Activated gamma-delta T cell treated with anti-CD3 and anti-CD28 coated beads, Interleukin-2, amount 50 U/mL, for 16 hours (primary cell): Measurements from ENCODE around the gene SELENOW.
"Not testable (repeated sequence)": the region's sequence is repeated elsewhere in the genome, so short reads cannot be mapped to it uniquely, and the experiment has no call there.

Experiments
- DNase-seq: peaks from one replicate; pipeline ENCODE4 v3.0.0-alpha.2; 2020; ENCODE audit warnings: low read depth

SELENOW gene

DNA sequence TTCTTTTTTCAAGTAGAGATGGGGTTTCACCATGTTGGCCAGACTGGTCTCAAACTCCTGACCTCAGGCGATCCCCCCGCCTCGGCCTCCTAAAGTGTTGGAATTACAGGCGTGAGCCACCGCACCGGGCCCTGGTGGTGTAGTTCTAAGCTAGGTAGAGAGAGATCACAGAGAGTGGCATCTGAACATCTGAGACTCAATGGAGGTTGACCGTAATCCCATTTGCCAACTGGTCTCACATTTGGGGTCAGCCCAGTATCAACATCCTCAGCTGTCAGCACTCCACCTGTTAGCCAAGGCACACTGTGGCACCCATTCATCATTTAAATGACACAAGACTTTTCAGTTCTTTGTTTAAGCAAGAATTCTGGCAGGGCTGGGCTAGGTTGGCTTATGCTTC, 8.1 kb downstream of the SELENOW start:
- no peak for DNase-seq

DNA sequence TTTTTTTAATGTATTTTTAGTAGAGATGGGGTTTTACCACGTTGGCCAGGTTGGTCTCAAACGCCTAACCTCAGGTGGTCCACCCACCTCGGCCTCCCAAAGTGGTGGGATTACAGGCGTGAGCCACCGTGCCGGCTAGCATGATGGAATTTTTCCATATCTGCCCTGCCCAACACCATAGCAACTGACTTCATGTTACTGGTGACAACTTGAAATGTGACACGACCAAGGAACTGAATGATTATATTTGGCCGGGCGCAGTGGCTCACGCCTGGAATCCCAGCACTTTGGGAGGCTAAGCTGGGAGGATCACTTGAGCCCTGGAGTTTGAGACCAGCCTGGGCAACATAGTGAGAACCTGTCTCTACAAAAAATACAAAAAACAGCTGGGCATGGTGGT, 8.8 kb downstream of the SELENOW start:
- DNase-seq: not testable (repeated sequence)

DNA sequence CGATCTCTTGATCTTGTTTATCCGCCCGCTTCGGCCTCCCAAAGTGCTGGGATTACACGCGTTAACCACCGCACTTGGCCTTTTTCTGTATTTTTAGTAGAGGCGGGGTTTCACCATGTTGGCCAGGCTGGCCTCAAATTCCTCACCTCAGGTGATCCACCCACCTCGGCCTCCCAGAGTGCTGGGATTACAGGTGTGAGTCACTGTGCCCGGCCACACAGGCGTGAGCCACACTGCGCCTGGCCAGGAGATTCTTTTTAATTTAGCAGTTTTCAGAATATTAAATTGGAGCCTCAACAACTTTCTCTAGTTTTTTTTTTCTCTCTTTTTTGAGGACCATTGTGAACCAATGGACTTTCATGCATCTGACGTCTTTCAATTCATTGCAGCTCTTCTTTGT, 11.3 kb downstream of the SELENOW start:
- DNase-seq: not testable (repeated sequence)

DNA sequence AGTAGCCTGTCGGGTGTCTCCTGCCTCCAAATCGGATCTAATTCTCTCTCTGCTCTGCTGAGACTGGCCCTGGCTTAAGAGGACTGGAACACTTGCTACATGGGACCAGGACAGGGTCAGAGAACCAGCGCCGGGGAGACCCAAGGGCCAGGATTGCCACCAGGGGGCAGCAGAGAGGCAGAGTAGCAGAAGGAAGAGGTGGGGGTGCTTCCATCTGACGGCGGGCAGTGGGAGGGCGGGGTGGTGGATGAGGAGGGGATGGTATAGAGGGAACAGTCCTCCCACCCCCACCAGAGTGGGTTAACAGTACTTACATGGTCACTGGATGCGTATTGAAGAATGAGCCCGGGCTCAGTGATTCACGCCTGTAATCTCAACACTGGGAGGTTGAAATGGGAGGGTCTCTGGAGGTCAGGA, 11.9 kb downstream of the SELENOW start:
- DNase-seq: peak; percentile 79

DNA sequence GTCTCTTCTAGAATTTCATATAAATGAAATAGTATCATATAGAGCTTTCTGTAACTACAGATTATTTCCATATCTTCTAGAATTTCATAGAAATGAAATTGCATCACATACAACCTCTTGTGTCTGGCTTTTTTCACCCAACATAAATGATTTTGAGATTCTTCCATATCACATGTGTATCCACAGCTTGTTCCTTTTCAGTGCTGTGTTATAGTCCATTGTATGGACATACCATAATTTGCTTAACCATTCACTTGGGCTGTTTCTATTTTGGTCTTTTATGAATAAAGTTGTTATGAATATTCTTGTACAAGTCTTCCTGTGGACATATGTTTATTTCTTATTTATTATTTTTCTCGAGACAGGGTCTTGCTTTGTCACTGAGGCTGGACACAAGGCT, 14.1 kb downstream of the SELENOW start:
- no peak for DNase-seq

DNA sequence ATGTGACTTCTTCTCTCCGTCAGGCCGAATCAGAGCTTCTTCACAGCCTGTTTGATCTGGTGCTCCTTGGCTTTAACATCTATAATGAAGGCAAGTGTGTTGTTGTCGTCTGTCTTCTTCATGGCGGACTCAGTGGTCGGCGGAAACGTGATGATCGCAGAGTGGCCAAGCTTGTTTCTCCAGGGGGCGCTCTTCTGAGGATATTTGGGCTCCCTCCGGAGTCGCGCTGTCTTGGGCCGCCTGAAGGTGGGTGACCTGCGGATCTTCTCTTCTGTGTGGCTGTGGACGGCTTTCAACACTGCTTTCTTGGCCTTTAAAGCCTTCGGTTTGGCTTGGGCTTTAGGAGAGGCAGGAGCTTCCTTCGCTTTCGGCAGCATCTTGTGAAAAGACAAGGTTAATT, 16.0 kb downstream of the SELENOW start:
- no peak for DNase-seq

DNA sequence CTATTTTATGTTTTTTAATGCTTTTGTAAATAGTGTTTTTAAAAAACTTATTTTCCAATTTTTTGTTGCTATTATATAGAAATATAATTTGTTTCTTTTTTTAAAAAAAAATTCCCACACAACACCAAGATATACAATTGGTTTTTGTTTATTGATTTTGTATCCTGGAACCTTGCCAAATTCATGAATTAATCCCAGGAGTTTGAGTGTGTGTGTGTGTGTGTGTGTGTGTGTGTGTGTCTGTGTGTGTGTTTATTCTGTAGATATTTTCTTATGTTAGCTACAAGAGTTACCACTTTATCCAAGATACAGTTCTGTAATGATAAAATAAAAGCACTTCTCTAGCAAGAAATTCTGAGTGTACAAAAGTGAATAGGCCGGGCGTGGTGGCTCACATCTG, 18.3 kb downstream of the SELENOW start:
- no peak for DNase-seq

DNA sequence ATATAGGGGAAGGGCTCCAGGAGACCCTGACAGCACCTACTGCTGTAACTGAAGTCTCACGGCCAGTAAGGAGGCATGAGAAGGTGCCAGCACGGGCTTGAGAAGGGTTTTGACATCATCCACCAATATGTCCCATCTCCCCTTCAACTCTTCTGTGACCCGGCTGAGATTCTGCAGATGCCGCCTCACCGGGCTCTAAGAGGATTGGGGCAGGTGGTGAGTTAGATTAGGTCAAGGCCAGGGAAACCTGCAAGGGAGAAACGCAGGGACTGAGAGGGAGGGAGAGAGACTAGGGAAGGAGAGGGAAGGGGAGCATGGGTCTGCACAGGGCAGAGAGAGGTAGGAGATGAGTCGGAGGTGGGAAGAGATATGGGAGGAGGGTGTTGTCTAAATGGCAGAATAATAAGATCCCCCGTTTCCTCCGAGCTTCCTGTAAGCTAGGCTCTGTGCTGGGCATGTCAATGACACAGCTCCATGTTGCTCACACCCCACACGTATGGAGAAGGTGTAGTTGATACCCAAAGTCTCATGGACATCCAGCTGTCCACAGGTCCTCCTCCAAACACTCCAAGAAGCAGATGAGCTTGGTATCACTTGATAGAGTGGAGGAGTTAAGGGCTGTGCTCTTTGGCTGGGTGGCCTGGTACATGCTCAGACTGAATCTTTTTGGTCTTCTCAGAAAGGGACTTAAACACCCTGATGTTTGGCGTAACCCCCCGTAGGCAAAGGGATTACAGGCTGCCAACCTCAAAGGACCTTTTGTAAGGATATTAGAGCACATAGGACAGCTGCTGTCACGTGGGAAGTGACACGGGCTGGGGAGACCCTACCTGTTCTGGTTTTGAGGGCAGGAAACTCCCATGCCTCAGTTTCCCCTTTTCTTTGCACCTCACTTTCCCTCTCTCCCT, 19.7 kb downstream of the SELENOW start:
- no peak for DNase-seq

DNA sequence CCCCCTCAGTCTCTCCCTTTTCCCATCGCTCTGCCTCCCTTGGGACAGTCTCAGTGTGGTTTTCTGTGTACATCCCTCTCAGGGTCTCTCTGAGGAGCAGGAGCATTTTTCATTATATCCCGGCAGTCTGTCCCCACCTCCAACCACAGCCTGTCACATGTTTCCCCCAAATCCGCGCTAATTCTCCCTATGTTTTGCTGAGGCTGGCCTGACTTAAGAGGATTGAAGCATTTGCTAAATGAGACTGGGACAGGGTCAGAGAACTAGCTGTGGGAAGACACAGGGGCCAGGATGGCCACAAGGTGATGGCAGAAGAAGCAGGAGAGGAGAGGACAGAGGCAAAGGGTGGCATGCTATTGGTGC, 20.4 kb downstream of the SELENOW start:
- DNase-seq: no peak

DNA sequence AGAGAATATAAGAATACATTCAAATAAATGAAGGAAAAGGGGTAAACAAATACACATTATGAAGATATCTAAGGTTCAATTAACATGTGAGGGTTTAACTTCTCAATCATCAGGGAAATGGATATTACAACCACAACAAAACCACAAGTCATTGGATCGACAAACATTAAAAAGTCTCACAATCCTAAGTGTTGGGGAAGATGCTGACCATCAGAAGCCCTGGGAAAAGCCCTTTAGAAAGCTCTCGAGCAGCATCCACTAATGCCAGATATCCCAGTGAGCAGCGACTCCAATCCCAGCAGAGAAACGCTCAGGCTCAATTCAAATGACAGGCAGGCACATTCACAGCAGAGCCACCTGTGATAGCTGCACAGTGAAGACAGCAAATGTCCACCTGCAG, 22.8 kb downstream of the SELENOW start:
- DNase-seq: no peak

DNA sequence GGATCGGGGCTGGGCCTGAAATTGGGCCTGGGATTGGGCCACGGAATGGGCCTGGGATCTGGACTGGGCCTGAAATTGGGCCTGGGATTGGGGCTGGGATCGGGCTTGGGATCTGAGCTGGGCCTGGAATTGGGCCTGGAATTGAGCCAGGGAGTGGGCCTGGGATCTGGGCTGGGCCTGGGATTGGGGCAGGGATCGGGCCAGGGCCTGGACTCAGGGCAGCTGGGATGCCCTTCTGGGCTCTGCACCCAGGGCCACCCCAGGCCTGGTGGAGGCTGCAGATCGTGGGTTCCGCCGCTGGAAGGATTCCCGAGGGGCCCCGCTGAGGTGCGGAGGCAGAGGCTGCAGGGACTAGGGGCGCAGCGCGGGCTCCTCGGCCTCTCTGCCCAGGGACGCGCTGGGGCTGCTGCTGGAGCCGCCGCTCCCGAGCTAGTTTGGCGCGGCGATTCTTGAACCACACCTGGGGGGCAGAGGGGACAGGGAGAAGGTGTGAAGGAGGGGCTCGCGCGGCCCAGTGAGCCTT, 24.1 kb downstream of the SELENOW start:
- no peak for DNase-seq

DNA sequence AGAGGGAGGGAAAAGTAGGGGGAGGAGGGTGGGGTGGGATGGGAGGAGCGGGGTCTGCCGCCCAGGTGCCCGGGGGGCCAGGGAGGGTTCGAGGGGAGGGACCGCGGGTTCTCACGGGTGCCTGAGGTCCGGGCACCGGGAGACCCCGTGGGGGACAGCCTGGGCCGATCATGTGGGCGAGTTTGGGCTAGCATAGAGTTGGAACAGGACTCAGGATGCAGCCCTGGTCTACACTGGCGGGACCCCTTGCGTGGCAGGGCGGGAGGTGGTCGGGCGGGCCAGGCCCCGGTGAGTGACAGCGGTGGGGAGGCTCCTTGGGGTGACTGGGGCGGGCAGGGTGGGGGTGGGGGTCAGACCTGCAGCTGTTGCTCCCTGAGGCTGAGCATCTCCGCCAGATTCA, 24.6 kb downstream of the SELENOW start:
- DNase-seq: not testable (repeated sequence)

DNA sequence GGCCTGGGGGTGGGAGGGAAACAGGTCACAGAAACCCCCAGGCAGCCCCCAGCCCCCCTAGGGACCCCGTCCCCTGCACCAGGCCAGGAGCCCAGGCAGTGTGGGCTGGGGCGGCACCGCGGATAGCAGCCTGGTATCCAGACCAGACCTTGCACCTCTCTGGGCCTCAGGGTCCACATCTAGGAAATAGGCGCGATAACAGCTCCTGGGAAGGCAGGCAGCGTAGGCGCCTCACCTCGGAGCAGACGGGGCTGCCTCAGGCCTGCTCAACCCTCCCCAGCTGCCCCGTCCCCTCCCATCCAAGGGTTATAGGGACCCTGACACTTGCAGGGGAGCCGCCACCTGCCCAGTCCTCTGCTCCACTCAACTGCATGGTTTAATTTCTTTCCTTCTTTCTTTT, 25.2 kb downstream of the SELENOW start:
- not testable (repeated sequence) for DNase-seq

DNA sequence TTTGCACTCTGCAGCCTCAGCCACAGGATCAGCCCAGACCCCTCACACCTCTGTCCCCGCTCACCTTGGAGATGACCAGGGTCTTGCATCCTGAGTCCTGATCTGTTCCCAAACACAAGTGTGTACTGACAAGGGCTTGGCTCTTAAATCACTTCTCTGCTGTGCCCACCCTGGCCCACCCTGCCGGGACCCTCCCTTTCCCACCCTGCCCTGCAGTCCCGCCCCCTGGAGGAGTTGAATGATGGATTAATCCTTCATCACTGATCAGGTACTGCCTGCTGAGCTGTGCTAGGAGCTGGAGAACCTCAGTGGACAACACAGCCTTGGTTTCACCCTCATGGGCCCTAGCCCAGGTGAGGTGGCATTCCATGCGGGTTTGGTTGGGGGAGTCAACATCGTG, 25.9 kb downstream of the SELENOW start, which contains the start of gene TPRX1:
Gene TPRX1, minus strand, starts transcription at position 101 of the 400 bp plus-strand sequence. Its CDS starts 12 bp downstream, at position 89.
- not testable (repeated sequence) for DNase-seq

DNA sequence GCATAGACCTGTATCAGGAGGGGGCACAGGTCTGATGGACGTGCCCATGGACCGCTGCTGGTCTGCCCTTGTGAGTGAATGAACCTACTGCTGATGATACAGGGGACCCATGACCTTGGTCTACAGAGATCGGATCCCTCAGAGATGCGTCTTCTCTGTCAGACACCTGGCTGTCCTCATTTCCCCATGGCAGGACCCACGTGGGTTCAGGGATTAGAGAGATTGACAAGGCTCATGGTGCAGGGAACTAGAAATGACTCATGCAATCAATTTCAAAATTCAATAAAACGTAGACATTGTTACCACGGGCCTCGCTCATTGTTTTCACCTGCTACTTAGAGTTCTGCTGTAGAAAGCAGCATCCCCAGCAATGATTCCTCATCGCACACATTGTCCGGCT, 26.8 kb downstream of the SELENOW start:
- DNase-seq: no peak

DNA sequence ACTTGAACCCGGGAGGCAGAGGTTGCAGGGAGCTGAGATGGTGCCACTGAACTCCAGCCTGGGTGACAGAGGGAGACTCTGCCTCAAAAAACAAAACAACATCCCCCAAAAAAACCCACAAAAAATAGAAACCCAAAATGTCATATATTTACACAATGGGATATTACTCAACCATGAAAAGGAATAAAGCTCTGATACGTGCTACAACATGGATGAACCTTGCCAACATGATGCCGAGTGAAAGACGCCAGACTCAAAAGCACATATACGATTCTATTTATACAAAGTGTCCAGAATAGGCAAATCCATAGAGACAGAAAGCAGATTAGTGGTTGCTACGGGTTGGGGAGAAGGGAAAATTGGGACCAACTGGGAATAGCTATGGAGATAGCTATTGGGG, 27.9 kb downstream of the SELENOW start:
- DNase-seq: no peak

DNA sequence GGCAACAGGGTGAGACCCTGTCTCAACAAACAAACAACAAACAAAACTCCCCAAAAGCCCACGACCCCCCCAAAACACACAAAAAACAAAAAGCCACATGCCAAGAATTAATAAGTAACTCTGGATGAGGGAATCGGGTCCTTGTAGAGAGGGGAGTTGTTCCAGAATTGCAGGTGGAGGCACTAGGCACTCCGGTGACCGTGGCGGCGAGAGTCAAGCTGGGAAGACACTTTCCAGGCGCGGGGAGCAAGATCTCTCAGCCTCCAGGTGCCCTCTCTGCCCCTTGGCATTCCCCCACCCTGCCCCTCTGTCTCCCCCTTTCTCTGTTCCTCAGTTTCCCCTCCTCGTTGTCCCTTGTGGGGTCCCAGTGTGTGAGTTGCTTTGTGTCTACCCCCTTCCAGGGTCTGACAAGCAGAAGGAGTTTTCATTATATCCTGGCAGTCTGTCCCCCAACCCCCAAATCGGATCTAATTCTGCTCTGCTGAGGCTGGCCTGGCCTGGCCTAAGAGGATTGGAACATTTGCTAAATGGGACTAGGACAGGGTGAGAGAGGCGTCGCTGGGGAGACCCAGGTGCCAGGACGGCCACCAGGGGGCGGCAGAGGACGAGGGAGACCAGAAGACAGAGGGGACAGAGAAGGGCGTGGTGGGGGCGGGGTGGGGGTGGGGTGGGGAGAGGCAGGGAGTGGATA, 34.9 kb downstream of the SELENOW start:
- peak; percentile 70 for DNase-seq

DNA sequence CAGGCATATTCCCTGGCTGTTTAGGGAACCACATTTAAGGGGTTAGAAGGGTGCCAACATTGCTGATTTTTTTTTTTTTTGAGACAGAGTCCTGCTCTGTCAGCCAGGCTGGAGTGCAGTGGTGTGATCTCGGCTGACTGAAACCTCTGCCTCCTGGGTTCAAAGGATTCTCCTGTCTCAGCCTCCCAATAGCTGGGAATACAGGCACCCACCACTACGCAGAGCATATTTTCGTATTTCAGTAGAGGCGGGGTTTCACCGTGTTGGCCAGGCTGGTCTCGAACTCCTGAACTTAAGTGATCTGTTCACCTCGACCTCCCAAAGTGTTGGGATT, 35.5 kb downstream of the SELENOW start:
- no peak for DNase-seq

DNA sequence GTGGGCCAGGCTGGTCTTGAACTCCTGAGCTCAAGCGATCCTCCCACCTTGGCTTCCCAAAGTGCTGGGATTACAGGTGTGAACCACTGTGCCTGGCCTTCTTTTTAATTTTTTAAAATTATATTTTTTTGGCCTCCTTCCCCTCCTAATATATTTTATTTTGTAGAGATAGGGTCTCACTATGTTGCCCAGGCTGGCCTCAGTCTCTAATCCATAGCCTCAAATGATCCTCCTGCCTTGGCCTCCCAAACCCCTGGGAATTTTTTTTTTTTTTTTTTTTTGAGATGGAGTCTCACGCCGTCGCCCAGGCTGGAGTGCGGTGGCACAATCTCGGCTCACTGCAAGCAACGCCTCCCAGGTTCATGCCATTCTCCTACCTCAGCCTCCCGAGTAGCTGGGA, 37.8 kb downstream of the SELENOW start:
- DNase-seq: not testable (repeated sequence)

DNA sequence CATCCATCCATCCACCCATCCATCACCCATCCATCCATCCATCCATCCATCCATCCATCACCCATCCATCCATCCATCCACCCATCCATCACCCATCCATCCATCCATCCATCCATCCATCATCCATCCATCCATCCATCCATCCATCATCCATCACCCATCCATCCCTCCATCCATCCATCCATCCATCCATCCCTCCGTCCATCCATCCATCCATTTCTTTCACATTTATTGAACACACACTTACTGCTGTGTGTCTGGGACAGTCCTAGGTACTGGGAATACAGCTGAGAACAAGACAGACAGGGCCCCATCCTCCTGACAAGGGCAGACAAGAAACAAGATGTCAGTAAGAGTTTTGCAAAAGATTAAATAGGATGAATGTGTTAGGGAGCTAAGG, 39.7 kb downstream of the SELENOW start:
- not testable (repeated sequence) for DNase-seq

DNA sequence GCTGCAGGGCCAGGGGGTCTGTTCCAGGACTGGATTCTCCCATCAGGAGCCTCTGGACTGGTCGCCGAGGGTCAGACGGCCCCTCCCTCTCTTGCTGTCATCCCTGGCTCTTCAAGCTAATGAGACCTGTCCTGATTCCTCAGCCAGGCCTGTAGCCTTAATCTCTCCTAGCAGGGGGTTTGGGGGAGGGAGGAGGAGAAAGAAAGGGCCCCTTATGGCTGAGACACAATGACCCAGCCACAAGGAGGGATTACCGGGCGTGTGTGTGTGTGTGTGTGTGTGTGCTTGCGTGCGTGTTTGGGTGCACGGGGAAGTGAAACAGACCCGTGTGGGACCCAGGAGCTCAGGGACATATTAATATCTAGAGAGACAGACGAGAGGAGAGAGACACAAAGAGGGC, 41.4 kb downstream of the SELENOW start:
- no peak for DNase-seq

DNA sequence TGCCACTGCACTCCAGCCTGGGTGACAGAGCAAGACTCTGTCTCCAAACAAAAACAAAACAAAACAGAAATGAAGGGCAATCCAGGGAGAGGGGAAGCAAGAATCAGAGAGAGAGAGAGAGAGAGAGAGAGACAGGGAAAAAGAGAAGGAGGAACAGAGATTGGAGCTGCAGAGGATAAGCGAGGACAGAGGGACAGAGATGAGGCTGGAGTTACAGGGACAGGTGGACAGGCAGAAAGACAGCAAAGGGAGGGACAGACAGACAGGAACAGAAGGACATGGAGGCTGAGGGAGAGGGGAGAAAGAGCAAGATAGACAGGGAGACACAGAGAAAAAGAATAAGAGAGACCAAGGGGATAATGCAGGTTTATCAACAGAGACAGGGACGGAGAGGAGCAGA, 41.9 kb downstream of the SELENOW start:
- no peak for DNase-seq

DNA sequence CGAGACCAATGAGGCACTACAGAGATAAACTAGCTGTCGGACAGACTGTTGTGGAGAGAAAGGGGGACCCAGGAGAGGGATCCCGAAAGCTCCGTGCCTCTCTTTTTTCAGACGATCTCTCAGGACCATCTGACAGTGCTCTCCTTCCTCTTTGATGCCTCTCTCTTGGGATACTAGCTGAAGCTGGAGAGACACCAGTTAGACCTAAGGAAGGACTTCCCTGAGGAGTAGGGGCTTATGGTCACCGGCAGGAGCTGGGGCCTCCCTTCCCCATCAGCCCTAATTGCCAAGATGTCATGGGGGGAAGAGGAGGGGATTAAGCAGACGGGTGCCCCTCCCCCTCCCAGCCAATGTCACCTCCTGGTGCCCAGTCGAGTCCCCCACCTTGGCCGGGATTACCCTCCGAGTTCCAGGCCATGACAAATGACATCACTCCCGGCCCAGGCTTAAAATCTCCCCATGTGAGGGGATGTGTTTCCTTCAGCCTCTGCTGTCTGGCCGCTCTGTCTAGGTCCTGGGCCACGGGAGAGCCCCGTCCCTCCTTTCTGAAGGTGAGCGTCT, 43.0 kb downstream of the SELENOW start, which contains the start of gene CRX:
Gene CRX, plus strand, starts transcription at position 478 of the 561 bp plus-strand sequence. CDS start 12,507 bp downstream, outside the sequence.
- no peak for DNase-seq
